Stimulated activated naive CD8-positive, alpha-beta T cell treated with anti-CD3 and anti-CD28 coated beads, Interleukin-15, Interleukin-2, amounts not matched to agents 100 U/mL and 50 U/mL, for 24 hours (primary cell): ENCODE data around the gene PXDC1.

Experiments
- ATAC-seq: fragments of 150-1000 bp; cut with Tn5 transposase; one replicate; pipeline ENCODE4 v1.10.0; 2021
- DNase-seq: peaks from one replicate; pipeline ENCODE4 v3.0.0; 2021

Gene PXDC1

GRCh38 chr6:3746696-3747095 is 4.8 kb downstream of the PXDC1 start:
- DNase-seq (no peak), ATAC-seq (no peak)

GRCh38 chr6:3746119-3746691 is 5.3 kb downstream of the PXDC1 start:
- DNase-seq (peak; percentile 22), ATAC-seq (no peak)

GRCh38 chr6:3745566-3746118 is 5.9 kb downstream of the PXDC1 start:
- DNase-seq = no peak
- ATAC-seq = no peak

- ATAC-seq = no peak
Measured at GRCh38 chr6:3744901-3745470, 6.5 kb downstream of the PXDC1 start.

GRCh38 chr6:3744211-3744900 is 7.2 kb downstream of the PXDC1 start:
- DNase-seq (no peak), ATAC-seq (no peak)

More at GRCh38 chr6:3744901-3745470, 6.5 kb downstream of the PXDC1 start:
- no peak for DNase-seq

- ATAC-seq = no peak
- DNase-seq = no peak
Measured at GRCh38 chr6:3743541-3743940, 8.0 kb downstream of the PXDC1 start.

GRCh38 chr6:3742426-3743344 is 8.8 kb downstream of the PXDC1 start:
- DNase-seq = peak; percentile 93
- ATAC-seq = peak; percentile 70

GRCh38 chr6:3742076-3742425 is 9.5 kb downstream of the PXDC1 start:
- DNase-seq = no peak
- ATAC-seq = no peak

- ATAC-seq (no peak), DNase-seq (no peak)
Measured at GRCh38 chr6:3741477-3741871, 10.0 kb downstream of the PXDC1 start.

- no peak for DNase-seq
- ATAC-seq = no peak
Measured at GRCh38 chr6:3740551-3741476, 10.7 kb downstream of the PXDC1 start.

GRCh38 chr6:3739311-3739897 is 12.1 kb downstream of the PXDC1 start:
- ATAC-seq (no peak), DNase-seq (no peak)

- no peak for ATAC-seq
Measured at GRCh38 chr6:3738381-3739131, 13.0 kb downstream of the PXDC1 start.

GRCh38 chr6:3737831-3738210 is 13.7 kb downstream of the PXDC1 start:
- ATAC-seq (no peak), DNase-seq (no peak)

More at GRCh38 chr6:3738381-3739131, 13.0 kb downstream of the PXDC1 start:
- DNase-seq = no peak

- ATAC-seq = no peak
- no peak for DNase-seq
Measured at GRCh38 chr6:3737149-3737830, 14.2 kb downstream of the PXDC1 start.

GRCh38 chr6:3735029-3735605 is 16.4 kb downstream of the PXDC1 start:
- DNase-seq = no peak

GRCh38 chr6:3734023-3734422 is 17.5 kb downstream of the PXDC1 start:
- DNase-seq = no peak
- ATAC-seq = no peak

More at GRCh38 chr6:3735029-3735605, 16.4 kb downstream of the PXDC1 start:
- no peak for ATAC-seq

- no peak for DNase-seq
- ATAC-seq = no peak
Measured at GRCh38 chr6:3733321-3733925, 18.1 kb downstream of the PXDC1 start.

- DNase-seq (peak; percentile 69), ATAC-seq (peak; percentile 46)
Measured at GRCh38 chr6:3732345-3733141, 19.0 kb downstream of the PXDC1 start.
